ENCODE data around the gene CASP4. TPM values are rescaled to one million over a fixed set of nuclear protein-coding genes. Genes with fewer than 3 reads are reported as not detected.

CASP4 gene
- total RNA-seq, 2 donors from 2014 or later, result 27.6 to 29.8 TPM

DNA sequence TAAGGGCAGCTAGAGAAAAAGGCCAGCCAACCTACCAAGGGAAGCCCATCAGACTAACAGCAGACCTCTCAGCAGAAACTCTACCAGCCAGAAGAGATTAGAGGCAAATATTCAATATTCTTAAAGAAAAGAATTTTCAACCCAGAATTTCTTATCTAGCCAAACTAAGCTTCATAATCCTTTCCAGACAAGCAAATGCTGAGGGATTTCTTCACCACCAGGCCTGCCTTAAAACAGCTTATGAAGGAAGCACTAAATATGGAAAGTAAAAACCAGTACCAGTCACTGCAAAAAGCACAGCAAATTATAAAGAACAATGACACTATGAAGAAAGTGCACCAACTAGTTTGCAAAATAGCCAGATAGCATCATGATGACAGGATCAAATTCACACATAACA, 39.6 kb downstream of the CASP4 start:
- no peaks in the 10 kb centered on the region for H3K9me3 ChIP-seq
- no peak overlapping the region for H3K9ac ChIP-seq (ENCODE audit: low read depth in 2 of 2, low read length in 2 of 2)
- intact Hi-C loops (cut with DNase I), result no loop called here
- H3K4me1 ChIP-seq, result no peaks in the 10 kb centered on the region
- TF ChIP-seq, protein P1, sequence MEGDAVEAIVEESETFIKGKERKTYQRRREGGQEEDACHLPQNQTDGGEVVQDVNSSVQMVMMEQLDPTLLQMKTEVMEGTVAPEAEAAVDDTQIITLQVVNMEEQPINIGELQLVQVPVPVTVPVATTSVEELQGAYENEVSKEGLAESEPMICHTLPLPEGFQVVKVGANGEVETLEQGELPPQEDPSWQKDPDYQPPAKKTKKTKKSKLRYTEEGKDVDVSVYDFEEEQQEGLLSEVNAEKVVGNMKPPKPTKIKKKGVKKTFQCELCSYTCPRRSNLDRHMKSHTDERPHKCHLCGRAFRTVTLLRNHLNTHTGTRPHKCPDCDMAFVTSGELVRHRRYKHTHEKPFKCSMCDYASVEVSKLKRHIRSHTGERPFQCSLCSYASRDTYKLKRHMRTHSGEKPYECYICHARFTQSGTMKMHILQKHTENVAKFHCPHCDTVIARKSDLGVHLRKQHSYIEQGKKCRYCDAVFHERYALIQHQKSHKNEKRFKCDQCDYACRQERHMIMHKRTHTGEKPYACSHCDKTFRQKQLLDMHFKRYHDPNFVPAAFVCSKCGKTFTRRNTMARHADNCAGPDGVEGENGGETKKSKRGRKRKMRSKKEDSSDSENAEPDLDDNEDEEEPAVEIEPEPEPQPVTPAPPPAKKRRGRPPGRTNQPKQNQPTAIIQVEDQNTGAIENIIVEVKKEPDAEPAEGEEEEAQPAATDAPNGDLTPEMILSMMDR (IDR thresholded peaks at IDR 0.05), result no peak
- H3K27ac ChIP-seq, result no peak overlapping the region
- H3K27me3 ChIP-seq, result no peaks in the 10 kb centered on the region
- H3K4me3 ChIP-seq, result no peak overlapping the region
- no peaks in the 10 kb centered on the region for H3K36me3 ChIP-seq
- DNase-seq, result no peak

DNA sequence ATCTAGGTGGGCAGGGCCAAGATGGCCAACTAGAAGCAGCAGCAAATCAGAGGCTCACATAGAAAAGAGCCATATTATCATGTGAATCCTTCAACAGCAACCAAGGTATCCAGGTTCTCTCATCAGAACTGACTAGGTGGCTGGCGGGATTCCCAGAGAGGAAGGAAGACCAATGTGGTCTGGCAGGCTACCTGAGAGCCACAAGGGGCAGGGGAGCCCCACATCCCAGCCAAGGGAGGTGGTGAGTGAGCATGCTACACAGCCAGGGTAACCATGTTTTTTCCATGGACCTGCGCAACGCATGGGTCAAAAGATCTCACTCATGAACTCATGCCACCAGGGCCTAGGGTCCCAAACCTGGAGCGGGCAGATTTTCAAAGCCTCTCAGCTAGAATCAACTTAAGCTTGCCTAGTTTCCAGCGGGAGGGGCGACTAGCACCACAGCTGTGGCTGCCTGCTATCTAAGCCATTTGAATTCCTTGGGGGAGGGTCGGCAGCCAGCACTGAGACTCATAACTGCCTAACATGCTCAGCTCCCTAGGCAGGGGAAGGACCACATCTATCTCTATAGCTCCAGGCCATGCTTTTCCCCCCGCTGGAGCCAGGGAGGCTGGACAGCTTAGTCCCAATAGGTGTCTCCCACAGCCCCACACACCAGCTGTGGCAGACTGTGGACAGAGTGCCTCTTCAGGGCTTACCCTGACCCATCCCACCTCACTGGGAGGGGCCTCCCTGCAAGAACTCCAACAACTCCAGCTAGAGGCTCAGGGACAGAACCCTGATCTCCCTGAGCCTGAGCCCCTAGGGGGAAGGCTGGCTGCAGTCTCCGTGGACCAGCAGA, 41.4 kb downstream of the CASP4 start:
- Histone ChIP-seq H3K9ac (ENCODE audit: low read depth in 2 of 2, low read length in 2 of 2) (no peak overlapping the region), H3K36me3 (no peaks in the 10 kb centered on the region), H3K27ac (no peak overlapping the region), H3K4me1 (no peaks in the 10 kb centered on the region), H3K9me3 (no peaks in the 10 kb centered on the region), H3K27me3 (no peaks in the 10 kb centered on the region), H3K4me3 (no peak overlapping the region)
- TF ChIP-seq, protein P1 (IDR thresholded peaks at IDR 0.05), result no peak
- DNase-seq, result no peak
- intact Hi-C loops (cut with DNase I), result no loop called here

DNA sequence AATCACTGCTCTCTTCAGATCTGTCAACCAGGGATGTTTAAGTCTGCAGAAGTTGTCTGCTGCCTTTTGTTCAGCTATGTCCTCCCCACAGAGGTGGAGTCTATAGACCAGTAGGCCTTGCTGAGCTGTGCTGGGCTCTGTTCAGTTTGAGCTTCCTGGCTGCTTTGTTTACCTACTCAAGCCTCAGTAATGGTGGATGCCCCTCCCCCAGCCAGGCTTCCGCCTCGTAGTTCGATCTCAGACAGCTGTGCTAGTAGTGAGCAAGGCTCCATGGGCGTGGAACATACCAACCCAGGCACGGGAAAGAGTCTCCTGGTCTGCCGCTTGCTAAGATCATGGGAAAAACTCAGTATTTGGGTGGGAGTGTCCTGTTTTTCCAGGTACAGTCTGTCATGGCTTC, 42.5 kb downstream of the CASP4 start:
- Histone ChIP-seq H3K36me3 (no peaks in the 10 kb centered on the region), H3K27ac (no peak overlapping the region), H3K9me3 (no peaks in the 10 kb centered on the region), H3K27me3 (no peaks in the 10 kb centered on the region), H3K4me1 (no peaks in the 10 kb centered on the region), H3K9ac (ENCODE audit: low read depth in 2 of 2, low read length in 2 of 2) (no peak overlapping the region), H3K4me3 (no peak overlapping the region)
- intact Hi-C loops (cut with DNase I), result no loop called here
- TF ChIP-seq, protein P1 (IDR thresholded peaks at IDR 0.05), result no peak
- no peak for DNase-seq

DNA sequence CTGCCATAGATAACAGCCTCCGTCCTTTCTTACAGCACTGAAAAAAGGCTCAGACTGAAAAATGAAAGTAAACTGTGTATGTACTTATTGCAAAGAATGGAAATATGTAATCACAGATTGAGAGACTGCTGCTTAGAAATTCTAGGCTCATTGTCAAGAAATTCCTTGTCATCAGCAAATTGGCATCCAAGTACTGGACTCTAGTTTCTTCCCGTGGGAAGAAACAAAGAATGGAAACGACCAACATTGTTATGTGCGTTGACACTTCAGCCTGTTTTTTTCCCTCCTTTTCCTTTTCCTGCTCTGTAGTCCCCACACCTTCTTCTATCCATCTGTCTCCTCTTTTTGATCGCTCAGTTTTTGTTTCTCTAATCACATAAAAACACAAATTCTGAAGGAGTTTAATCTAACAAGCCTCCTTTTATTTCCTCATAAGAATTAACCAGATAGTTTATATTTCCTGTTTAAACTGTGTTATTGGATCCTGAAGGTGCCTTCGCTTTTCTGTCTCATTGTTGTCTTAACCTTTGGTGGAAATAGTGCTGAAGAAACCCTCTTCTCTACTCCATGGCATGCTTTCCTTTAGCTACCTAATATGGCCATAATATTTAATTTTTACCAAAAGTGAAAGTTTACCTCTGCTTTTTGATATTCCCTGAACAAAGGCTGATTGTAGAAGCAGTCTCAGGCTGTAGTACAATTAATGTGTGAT, 50.1 kb downstream of the CASP4 start:
- H3K27me3 ChIP-seq, result no peaks in the 10 kb centered on the region
- H3K9ac ChIP-seq (ENCODE audit: low read depth in 2 of 2, low read length in 2 of 2), result peak overlapping the region in 1 of 2 donors; percentile 62
- H3K4me1 ChIP-seq, result no peaks in the 10 kb centered on the region
- intact Hi-C loops (cut with DNase I), result no loop called here
- TF ChIP-seq, protein P1 (IDR thresholded peaks at IDR 0.05), result no peak
- peak overlapping the region; percentile 24 for H3K4me3 ChIP-seq
- H3K36me3 ChIP-seq, result no peaks in the 10 kb centered on the region
- no peak for DNase-seq
- peak overlapping the region; percentile 62 for H3K27ac ChIP-seq
- H3K9me3 ChIP-seq, result no peaks in the 10 kb centered on the region

DNA sequence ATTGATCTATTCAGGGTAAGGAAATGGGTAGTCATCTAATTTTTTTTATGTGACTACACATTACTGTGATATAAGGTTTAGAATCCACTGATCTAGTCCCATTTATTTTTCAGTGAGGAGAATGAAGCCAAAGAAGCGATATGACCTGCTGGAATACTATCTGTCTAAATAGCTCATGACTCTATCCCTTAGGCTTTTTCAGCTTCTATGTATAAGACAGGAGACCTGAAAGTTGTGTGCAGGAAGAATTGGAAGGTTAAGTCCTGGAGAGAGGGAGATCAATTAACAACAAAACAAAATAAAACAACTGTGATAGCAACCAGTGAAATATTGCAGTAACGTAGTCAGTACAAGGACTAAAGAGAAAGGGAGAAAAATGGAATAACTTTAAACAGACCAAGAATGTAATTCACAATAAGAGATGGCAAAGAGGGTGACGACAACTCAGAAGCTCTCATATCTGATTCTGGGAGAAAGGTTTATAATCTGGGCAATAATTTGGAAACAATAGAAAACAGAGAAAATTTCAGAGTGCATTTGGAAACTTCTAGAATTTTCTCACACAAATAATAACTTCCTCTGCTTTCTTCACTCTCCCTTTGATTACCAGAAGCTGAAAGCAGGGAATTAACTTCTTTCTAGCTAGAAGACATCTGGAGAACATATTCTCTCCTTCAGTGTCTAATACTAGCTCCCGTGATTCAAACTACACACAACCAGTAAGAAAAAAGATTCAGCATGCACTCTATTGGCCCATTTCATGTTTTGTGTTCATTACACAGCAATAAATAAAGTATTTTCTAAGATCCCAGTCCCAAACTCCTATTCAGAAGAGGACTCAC, 50.9 kb downstream of the CASP4 start:
- no peaks in the 10 kb centered on the region for H3K27me3 ChIP-seq
- no peaks in the 10 kb centered on the region for H3K4me1 ChIP-seq
- no peaks in the 10 kb centered on the region for H3K36me3 ChIP-seq
- peak overlapping the region; percentile 24 for H3K4me3 ChIP-seq
- no peaks in the 10 kb centered on the region for H3K9me3 ChIP-seq
- H3K27ac ChIP-seq, result peak overlapping the region; percentile 62
- TF ChIP-seq, protein P1 (IDR thresholded peaks at IDR 0.05), result no peak
- no peak for DNase-seq
- intact Hi-C loops (cut with DNase I), result no loop called here
- peak overlapping the region in 1 of 2 donors; percentile 62 for H3K9ac ChIP-seq (ENCODE audit: low read depth in 2 of 2, low read length in 2 of 2)
